ENCODE results near the gene ST3GAL2.

GRCh38 chr16:70345840-70346239, 93.1 kb downstream of the ST3GAL2 start:
- no peak for TF ChIP-seq ZNF274 (IDR thresholded peaks at IDR 0.05; ENCODE audit: low read depth, low read length)
- TF ChIP-seq YY1 (IDR thresholded peaks at IDR 0.05; ENCODE audit: insufficient read depth, insufficient read length) = no peak
- no peak for TF ChIP-seq SUZ12 (IDR thresholded peaks at IDR 0.05; ENCODE audit: extremely low read depth, insufficient read depth, insufficient read length)
